PC-3 (cell line): Measurements from ENCODE around the gene CEP83. TPM values are rescaled to one million over a fixed set of nuclear protein-coding genes. Genes with fewer than 3 reads are reported as not detected.

Source experiments
- ATAC-seq: fragments of 200-7000 bp; cut with Tn5 transposase; 2 replicates; pipeline ENCODE4 v1.9.1; 2020; ENCODE audit warnings: mild to moderate bottlenecking, moderate library complexity
- BruUV-seq: library from RNA; stranded (reverse); fragments of 400-500 nt; replicated peaks from 2 replicates; lab custom pipeline; 2021; lab: Mats Ljungman, UMichigan
- CTCF ChIA-PET: fragments of 300-600 bp; sonication (Branson Sonifier 250); formaldehyde crosslinking; loops from one replicate; lab custom pipeline; 2022; ENCODE audit warnings: antibody characterized with exemption; lab: Charles Lee
- POLR2A ChIA-PET: fragments of 300-600 bp; sonication (Branson Sonifier 250); formaldehyde crosslinking; loops from one replicate; lab custom pipeline; 2022; ENCODE audit warnings: antibody characterized with exemption; ENCODE audit not compliant: unreplicated experiment; lab: Charles Lee
- DNase-seq: peaks from one replicate; pipeline ENCODE4 v3.0.0-alpha.2; 2015
- H2AFZ ChIP-seq: fragments of 300-600 bp; sonication (generic); 2 replicates; pipeline ENCODE4 v1.6.0; 2016; ENCODE audit warnings: antibody characterized with exemption, low read length
- H3F3A ChIP-seq: fragments of 300-600 bp; sonication (generic); one replicate; pipeline ENCODE4 v1.6.0; 2017; ENCODE audit warnings: antibody characterized with exemption, low read length, control low read depth, mild to moderate bottlenecking; ENCODE audit not compliant: unreplicated experiment
- H3K27ac ChIP-seq: fragments of 300-600 bp; sonication (generic); 2 replicates; pipeline ENCODE4 v1.5.1; 2016; ENCODE audit warnings: mild to moderate bottlenecking, low read length
- H3K27me3 ChIP-seq: fragments of 300-600 bp; sonication (generic); 2 replicates; pipeline ENCODE4 v1.6.1; 2016; ENCODE audit warnings: low read length, mixed read lengths
- H3K36me3 ChIP-seq: fragments of 300-600 bp; sonication (generic); 2 replicates; pipeline ENCODE4 v1.6.1; 2016; ENCODE audit warnings: low read depth, mixed run types, low read length, mixed read lengths
- H3K4me1 ChIP-seq: fragments of 300-600 bp; sonication (generic); 2 replicates; pipeline ENCODE4 v1.5.1; 2016; ENCODE audit warnings: low read length; ENCODE audit not compliant: insufficient read depth
- H3K4me2 ChIP-seq: fragments of 300-600 bp; sonication (generic); 2 replicates; pipeline ENCODE4 v1.6.0; 2016; ENCODE audit warnings: low read length
- H3K4me3 ChIP-seq: fragments of 300-600 bp; sonication (generic); 2 replicates; pipeline ENCODE4 v1.5.1; 2016; ENCODE audit warnings: mild to moderate bottlenecking, low read length, mixed read lengths
- H3K79me2 ChIP-seq: fragments of 300-600 bp; sonication (generic); 2 replicates; pipeline ENCODE4 v1.6.1; 2017; ENCODE audit warnings: low read length, mixed read lengths
- H3K9ac ChIP-seq: fragments of 300-600 bp; sonication (generic); 2 replicates; pipeline ENCODE4 v1.6.0; 2016; ENCODE audit warnings: mild to moderate bottlenecking, low read length
- H3K9me2 ChIP-seq: fragments of 300-600 bp; sonication (generic); replicated peaks from 2 replicates; pipeline ENCODE4 v1.6.1; 2016; ENCODE audit warnings: mixed run types, low read length, mixed read lengths
- H3K9me3 ChIP-seq: fragments of 300-600 bp; sonication (generic); 2 replicates; pipeline ENCODE4 v1.6.1; 2016; ENCODE audit warnings: low read length, mixed read lengths
- H4K20me1 ChIP-seq: fragments of 300-600 bp; sonication (generic); 2 replicates; pipeline ENCODE4 v1.6.1; 2016; ENCODE audit warnings: low read length, mixed read lengths
- CTCF ChIP-seq: fragments of 300-600 bp; sonication (generic); conservative IDR thresholded peaks from 2 replicates; pipeline ENCODE4 v1.5.1; 2017; ENCODE audit warnings: antibody characterized with exemption, low read depth, mild to moderate bottlenecking, low read length
- EZH2 ChIP-seq: fragments of 300-600 bp; sonication (generic); IDR thresholded peaks from one replicate; pipeline ENCODE4 v1.6.1; 2017; ENCODE audit warnings: antibody characterized with exemption, mild to moderate bottlenecking, low read length; ENCODE audit not compliant: unreplicated experiment
- EZH2phosphoT487 ChIP-seq: fragments of 300-600 bp; sonication (generic); IDR thresholded peaks from 2 replicates; pipeline ENCODE4 v1.6.1; 2018; ENCODE audit warnings: mild to moderate bottlenecking, antibody characterized with exemption, low read length, borderline replicate concordance
- intact Hi-C: fragments of 100-400 bp; cut with micrococcal nuclease; formaldehyde crosslinking; loops from 2 replicates; pipeline ENCODE4 v1.9.0; 2023
- total RNA-seq: library from RNA; depleted of rRNA; stranded (reverse); fragments of >200 nt; gene quantifications from 2 replicates; pipeline ENCODE4 v1.2.3, GENCODE V29; 2014

CEP83 gene
- total RNA-seq, 1 experiment from 2014 or later: 11.8 TPM

- Histone ChIP-seq H3K9ac (no peak overlapping the region), H3K27ac (no peak overlapping the region), H3K9me2 (no peaks in the 10 kb centered on the region), H3K79me2 (no peaks in the 10 kb centered on the region), H3K9me3 (no peaks in the 10 kb centered on the region), H3K27me3 (no peaks in the 10 kb centered on the region), H4K20me1 (no peaks in the 10 kb centered on the region), H2AFZ (no peak overlapping the region), H3K4me3 (no peak overlapping the region), H3K4me1 (no peaks in the 10 kb centered on the region), H3K36me3 (no peaks in the 10 kb centered on the region), H3K4me2 (no peak overlapping the region), H3F3A (no peaks in the 10 kb centered on the region)
- no TSS peak for BruUV-seq
- intact Hi-C loops: no loop called here
- DNase-seq (no peak), ATAC-seq (no peak)
- ChIA-PET CTCF (no interaction called here), POLR2A (no interaction called here)
- TF ChIP-seq CTCF (no peak), EZH2 (no peak), EZH2phosphoT487 (no peak)
Measured at GRCh38 chr12:94299846-94300245, 159.8 kb downstream of the CEP83 start.

GRCh38 chr12:94297876-94298505 lies 161.7 kb downstream of the CEP83 start:
- ChIA-PET POLR2A (no interaction called here), CTCF (no interaction called here)
- Histone ChIP-seq H3F3A (no peaks in the 10 kb centered on the region), H3K4me1 (no peaks in the 10 kb centered on the region), H3K9me3 (no peaks in the 10 kb centered on the region), H2AFZ (no peak overlapping the region), H3K79me2 (no peaks in the 10 kb centered on the region), H3K27ac (no peak overlapping the region), H3K36me3 (no peaks in the 10 kb centered on the region), H3K4me3 (no peak overlapping the region), H3K27me3 (no peaks in the 10 kb centered on the region), H4K20me1 (no peaks in the 10 kb centered on the region), H3K9ac (no peak overlapping the region), H3K4me2 (no peak overlapping the region), H3K9me2 (no peaks in the 10 kb centered on the region)
- intact Hi-C loops: no loop called here
- ATAC-seq: no peak
- DNase-seq: no peak
- no TSS peak for BruUV-seq
- no peak for TF ChIP-seq CTCF
- no peak for TF ChIP-seq EZH2
- no peak for TF ChIP-seq EZH2phosphoT487

- TF ChIP-seq EZH2phosphoT487: no peak
- no peak for TF ChIP-seq EZH2
- no peak for TF ChIP-seq CTCF
- H3K4me2 ChIP-seq: no peak overlapping the region
- CTCF ChIA-PET: no interaction called here
Measured at GRCh38 chr12:94297096-94297699, 162.5 kb downstream of the CEP83 start.

More at GRCh38 chr12:94297096-94297699, 162.5 kb downstream of the CEP83 start:
- Histone ChIP-seq H3K27me3 (no peaks in the 10 kb centered on the region), H3K27ac (no peak overlapping the region), H4K20me1 (no peaks in the 10 kb centered on the region), H3K9me2 (no peaks in the 10 kb centered on the region), H3K79me2 (no peaks in the 10 kb centered on the region), H3K36me3 (no peaks in the 10 kb centered on the region), H3F3A (no peaks in the 10 kb centered on the region), H3K9ac (no peak overlapping the region), H3K4me3 (no peak overlapping the region), H2AFZ (no peak overlapping the region), H3K9me3 (no peaks in the 10 kb centered on the region), H3K4me1 (no peaks in the 10 kb centered on the region)
- no peak for ATAC-seq
- no TSS peak for BruUV-seq
- intact Hi-C loops: no loop called here
- DNase-seq: no peak
- POLR2A ChIA-PET: no interaction called here
